ENCODE data around the gene GALT. TPM values are rescaled to one million over a fixed set of nuclear protein-coding genes. Genes with fewer than 3 reads are reported as not detected.

GALT gene
- total RNA-seq, 1 donor from 2014 or later = 24.5 TPM

DNA sequence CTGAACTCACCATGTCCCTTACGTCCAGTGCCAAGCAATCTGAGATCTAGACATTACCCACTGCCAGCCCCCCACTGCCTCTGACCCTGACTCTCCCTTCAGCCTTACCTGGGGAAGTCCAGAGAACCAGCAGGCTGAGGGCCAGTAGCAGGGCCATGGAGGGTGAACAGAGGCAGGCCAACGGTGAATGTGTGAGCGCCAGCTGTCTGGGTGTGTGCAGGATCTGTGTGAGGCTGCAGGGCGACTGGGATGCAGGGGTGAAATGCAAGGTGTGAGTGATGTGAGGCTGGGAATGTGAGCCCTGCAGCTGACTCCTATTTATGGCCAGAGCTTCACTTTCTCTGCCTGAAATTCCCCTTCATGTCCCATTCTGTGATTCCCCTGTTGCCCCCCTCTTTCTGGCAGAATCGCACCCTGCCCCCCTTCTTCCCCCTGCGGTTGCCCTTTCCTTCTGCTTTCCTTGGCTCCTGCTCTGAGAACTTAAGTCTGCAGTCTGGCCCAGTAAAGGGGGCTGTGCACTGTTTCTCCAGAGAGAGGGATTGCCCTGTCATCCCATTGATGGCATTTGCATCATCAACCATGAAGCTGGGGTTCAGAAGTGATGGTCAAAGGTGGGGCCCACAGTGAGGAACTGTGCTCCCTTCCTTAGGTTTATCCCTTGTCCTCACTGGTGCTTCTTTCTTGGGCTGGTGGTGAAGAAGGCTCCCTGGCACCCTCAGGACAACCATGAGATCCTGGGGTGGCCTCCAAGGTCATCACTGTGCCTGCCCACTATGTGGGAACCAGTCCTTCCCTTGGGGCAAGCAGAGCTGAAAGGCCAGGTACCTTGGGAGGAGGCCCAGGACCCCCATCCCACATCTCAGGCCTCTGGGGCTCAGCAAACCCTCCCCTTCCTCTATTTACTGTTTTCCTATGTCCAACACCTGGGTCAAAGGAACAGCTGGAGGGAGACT, 44.8 kb downstream of the GALT start, which contains the start of gene CCL19:
TSS of gene CCL19 (minus strand) at position 294 of the 953 bp plus-strand sequence. CDS start at position 157, 137 bp downstream.
- DNase-seq (ENCODE audit: low read depth) = no peak
- TF ChIP-seq, protein P1, sequence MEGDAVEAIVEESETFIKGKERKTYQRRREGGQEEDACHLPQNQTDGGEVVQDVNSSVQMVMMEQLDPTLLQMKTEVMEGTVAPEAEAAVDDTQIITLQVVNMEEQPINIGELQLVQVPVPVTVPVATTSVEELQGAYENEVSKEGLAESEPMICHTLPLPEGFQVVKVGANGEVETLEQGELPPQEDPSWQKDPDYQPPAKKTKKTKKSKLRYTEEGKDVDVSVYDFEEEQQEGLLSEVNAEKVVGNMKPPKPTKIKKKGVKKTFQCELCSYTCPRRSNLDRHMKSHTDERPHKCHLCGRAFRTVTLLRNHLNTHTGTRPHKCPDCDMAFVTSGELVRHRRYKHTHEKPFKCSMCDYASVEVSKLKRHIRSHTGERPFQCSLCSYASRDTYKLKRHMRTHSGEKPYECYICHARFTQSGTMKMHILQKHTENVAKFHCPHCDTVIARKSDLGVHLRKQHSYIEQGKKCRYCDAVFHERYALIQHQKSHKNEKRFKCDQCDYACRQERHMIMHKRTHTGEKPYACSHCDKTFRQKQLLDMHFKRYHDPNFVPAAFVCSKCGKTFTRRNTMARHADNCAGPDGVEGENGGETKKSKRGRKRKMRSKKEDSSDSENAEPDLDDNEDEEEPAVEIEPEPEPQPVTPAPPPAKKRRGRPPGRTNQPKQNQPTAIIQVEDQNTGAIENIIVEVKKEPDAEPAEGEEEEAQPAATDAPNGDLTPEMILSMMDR (conservative IDR thresholded peaks at IDR 0.05; ENCODE audit: low read depth, low read length) = no peak

DNA sequence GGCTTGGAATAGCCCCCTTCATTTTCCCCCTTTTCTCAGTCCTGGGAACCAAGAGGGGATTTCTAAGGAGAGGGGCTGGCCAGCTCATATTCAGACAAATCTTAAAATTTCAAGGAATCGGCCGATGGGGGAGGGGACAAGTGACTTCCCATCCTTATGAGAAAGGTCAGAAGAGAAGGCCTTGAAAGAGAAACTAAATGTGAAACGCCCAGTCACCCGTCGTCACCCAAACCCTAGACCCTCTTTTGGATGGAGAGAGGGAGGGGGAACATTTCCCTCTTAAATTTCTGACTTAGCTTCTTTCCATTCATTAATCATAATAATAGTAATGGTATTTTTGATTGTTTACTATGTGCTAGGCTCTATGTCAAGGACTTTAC, 45.5 kb downstream of the GALT start:
- no peak for DNase-seq (ENCODE audit: low read depth)
- TF ChIP-seq, protein P1 (conservative IDR thresholded peaks at IDR 0.05; ENCODE audit: low read depth, low read length) = no peak
- no peak overlapping the region for H3K4me3 ChIP-seq (ENCODE audit: low read depth, low read length)

More for the DNA sequence above, 44.8 kb downstream of the GALT start, which contains the start of gene CCL19:
- H3K4me3 ChIP-seq (ENCODE audit: low read depth, low read length) = no peak within 1 kb of the TSS

DNA sequence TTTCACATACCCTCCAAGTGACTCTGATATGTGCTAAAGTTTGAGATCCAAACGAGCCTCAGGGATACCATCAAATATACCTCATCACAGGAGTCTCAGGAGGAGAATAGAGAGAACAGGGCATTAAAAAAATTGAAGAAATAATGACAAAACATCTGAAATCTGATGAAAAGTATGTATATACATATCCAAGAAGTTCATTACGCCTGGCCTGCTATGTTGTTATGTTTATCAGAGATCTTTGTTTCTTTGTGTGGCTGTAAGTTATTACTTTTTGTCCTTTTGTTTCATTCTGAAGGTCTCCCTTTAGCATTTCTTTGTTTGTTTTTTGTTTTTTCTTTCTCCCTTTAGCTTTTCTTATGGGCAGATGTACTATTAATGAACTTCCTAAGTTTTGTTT, 47.1 kb downstream of the GALT start:
- no peak for DNase-seq (ENCODE audit: low read depth)
- TF ChIP-seq, protein P1 (conservative IDR thresholded peaks at IDR 0.05; ENCODE audit: low read depth, low read length) = no peak
- no peak overlapping the region for H3K4me3 ChIP-seq (ENCODE audit: low read depth, low read length)

DNA sequence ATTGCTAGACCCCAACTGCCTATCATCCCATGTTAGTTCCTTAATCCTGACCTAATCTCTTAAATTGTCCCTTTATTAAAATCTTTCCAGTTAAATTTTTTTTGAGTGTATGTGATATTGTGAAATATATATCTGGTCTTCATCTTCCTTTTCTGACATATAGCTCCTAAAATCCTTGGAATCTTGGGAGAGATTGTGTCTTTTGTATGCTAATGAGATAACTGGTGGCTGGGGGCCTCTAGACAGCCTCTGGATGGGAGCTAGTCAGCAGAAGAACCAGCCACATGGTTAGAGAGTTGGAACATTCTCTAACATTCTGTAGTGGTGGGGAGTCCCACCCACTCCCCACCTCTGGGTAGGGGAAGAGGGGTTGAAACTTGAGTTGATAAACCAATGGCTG, 48.3 kb downstream of the GALT start:
- TF ChIP-seq, protein P1 (conservative IDR thresholded peaks at IDR 0.05; ENCODE audit: low read depth, low read length) = no peak
- H3K4me3 ChIP-seq (ENCODE audit: low read depth, low read length) = no peak overlapping the region
- no peak for DNase-seq (ENCODE audit: low read depth)

Other genes starting within 250 kb of the GALT start
- 19.9 and 30.7 TPM in 2 replicates for gene FAM219A, start 188.1 kb upstream of the GALT start, total RNA-seq
- 0.06 TPM in 1 of 2 replicates, not detected in the other for gene DNAI1, start 187.9 kb upstream of the GALT start, total RNA-seq
- 0.22 and 0.75 TPM in 2 replicates for gene ENHO, start 123.7 kb upstream of the GALT start, total RNA-seq
- gene CNTFR, start 57.0 kb upstream of the GALT start, total RNA-seq = not detected in 2 replicates
- gene RPP25L, start 34.6 kb upstream of the GALT start, total RNA-seq = 23.9 and 31.5 TPM in 2 replicates
- gene DCTN3, start 26.2 kb upstream of the GALT start, total RNA-seq = 90.6 and 150 TPM in 2 replicates
- not detected in 2 replicates for gene ARID3C, start 17.6 kb upstream of the GALT start, total RNA-seq
- 97.9 and 178 TPM in 2 replicates for gene SIGMAR1, start 8.9 kb upstream of the GALT start, total RNA-seq
- gene IL11RA, start 5.5 kb downstream of the GALT start, total RNA-seq = 1.8 and 4.7 TPM in 2 replicates
- not detected in 2 replicates for gene CCL27, start 16.0 kb downstream of the GALT start, total RNA-seq
- gene CCL19, start 44.6 kb downstream of the GALT start, total RNA-seq = not detected in 2 replicates
- not detected in 2 replicates for gene CCL21, start 63.5 kb downstream of the GALT start, total RNA-seq